ENCODE results near the gene FAM131C.
A peak's percentile ranks its signal among the peaks of the same experiment; 100 is the strongest.

The FAM131C gene

GRCh38 chr1:16080422-16081150 lies 7.1 kb upstream of the FAM131C start:
- no peak for DNase-seq (ENCODE audit: low read depth, low spot score)
- no peak overlapping the region for H3K4me3 ChIP-seq (ENCODE audit: low read length)

GRCh38 chr1:16078925-16079656 lies 5.6 kb upstream of the FAM131C start:
- peak overlapping the region; percentile 3; the same call in 1 of the 2 replicates for H3K4me3 ChIP-seq (ENCODE audit: low read length)
- peak; percentile 57 for DNase-seq (ENCODE audit: low read depth, low spot score)

GRCh38 chr1:16077406-16078245 lies 4.2 kb upstream of the FAM131C start:
- no peak overlapping the region for H3K4me3 ChIP-seq (ENCODE audit: low read length)
- no peak for DNase-seq (ENCODE audit: low read depth, low spot score)

- no peak for DNase-seq (ENCODE audit: low read depth, low spot score)
These were observed 3.4 kb upstream of the FAM131C start for GRCh38 chr1:16076865-16077238.

GRCh38 chr1:16076031-16076864 lies 2.8 kb upstream of the FAM131C start:
- DNase-seq (ENCODE audit: low read depth, low spot score): no peak
- no peak overlapping the region for H3K4me3 ChIP-seq (ENCODE audit: low read length)

More at GRCh38 chr1:16076865-16077238, 3.4 kb upstream of the FAM131C start:
- H3K4me3 ChIP-seq (ENCODE audit: low read length): no peak overlapping the region

- DNase-seq (ENCODE audit: low read depth, low spot score): no peak
- no peak overlapping the region for H3K4me3 ChIP-seq (ENCODE audit: low read length)
These were observed 2.0 kb upstream of the FAM131C start for GRCh38 chr1:16075337-16076030.

- DNase-seq (ENCODE audit: low read depth, low spot score): no peak
- no peak overlapping the region for H3K4me3 ChIP-seq (ENCODE audit: low read length)
These were observed 766 bp upstream of the FAM131C start for GRCh38 chr1:16074217-16074616.

GRCh38 chr1:16072616-16073484 lies 601 bp downstream of the FAM131C start:
- H3K4me3 ChIP-seq (ENCODE audit: low read length): peak overlapping the region; percentile 20
- DNase-seq (ENCODE audit: low read depth, low spot score): no peak

- DNase-seq (ENCODE audit: low read depth, low spot score): no peak
- no peak overlapping the region for H3K4me3 ChIP-seq (ENCODE audit: low read length)
These were observed 1.4 kb downstream of the FAM131C start for GRCh38 chr1:16072095-16072494.

GRCh38 chr1:16071614-16072013 lies 1.8 kb downstream of the FAM131C start:
- no peak for DNase-seq (ENCODE audit: low read depth, low spot score)
- no peak overlapping the region for H3K4me3 ChIP-seq (ENCODE audit: low read length)

GRCh38 chr1:16070640-16071355 lies 2.7 kb downstream of the FAM131C start:
- no peak for DNase-seq (ENCODE audit: low read depth, low spot score)
- H3K4me3 ChIP-seq (ENCODE audit: low read length): no peak overlapping the region

GRCh38 chr1:16068356-16069270 lies 4.8 kb downstream of the FAM131C start:
- H3K4me3 ChIP-seq (ENCODE audit: low read length): no peak overlapping the region
- DNase-seq (ENCODE audit: low read depth, low spot score): no peak

- DNase-seq (ENCODE audit: low read depth, low spot score): no peak
- H3K4me3 ChIP-seq (ENCODE audit: low read length): no peak overlapping the region
These were observed 5.5 kb downstream of the FAM131C start for GRCh38 chr1:16067933-16068332.

- no peak overlapping the region for H3K4me3 ChIP-seq (ENCODE audit: low read length)
- no peak for DNase-seq (ENCODE audit: low read depth, low spot score)
These were observed 6.2 kb downstream of the FAM131C start for GRCh38 chr1:16067127-16067768.

- no peak for DNase-seq (ENCODE audit: low read depth, low spot score)
- H3K4me3 ChIP-seq (ENCODE audit: low read length): no peak overlapping the region
These were observed 7.2 kb downstream of the FAM131C start for GRCh38 chr1:16066245-16066644.

- no peak for DNase-seq (ENCODE audit: low read depth, low spot score)
- H3K4me3 ChIP-seq (ENCODE audit: low read length): no peak overlapping the region
These were observed 8.2 kb downstream of the FAM131C start for GRCh38 chr1:16065269-16065576.

All from Jurkat, Clone E6-1 (cell line).